ENCODE measurements around the gene AOPEP.

Gene AOPEP

DNA sequence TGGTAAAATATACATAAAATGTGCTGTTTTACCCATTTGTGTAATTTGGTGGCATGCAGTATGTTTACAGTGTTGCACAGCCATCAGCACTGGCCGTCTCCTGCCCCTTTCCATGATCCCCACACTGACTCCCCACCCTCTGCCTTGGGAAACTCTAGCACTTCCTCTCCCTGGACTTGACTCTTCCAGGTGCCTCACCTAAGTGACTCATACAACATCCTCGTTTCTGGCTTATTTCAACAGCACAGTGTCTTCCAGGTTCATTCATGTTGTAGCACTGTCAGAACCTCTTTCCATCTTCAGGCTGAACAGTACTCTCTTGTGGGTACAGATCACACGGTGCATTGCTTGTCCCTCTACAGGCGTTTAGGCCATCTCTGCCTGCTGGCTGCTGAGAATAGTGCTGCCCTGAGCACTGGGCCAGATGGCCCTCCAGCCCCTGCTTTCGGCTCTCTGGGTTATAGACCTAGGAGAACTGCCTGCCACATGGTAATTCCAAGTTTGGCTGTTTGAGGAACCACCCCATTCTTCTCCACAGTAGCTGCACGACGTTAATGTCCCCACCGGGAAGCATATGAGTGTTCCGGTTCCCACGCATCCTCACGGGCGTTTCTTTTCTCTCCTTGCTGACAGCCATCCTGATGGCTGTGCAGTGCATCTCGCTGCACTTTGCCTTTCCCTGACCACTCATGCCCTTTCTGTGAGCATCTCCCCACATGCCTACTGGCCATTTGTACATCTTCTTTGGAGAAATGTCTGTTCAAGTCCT is 379.2 kb downstream of the AOPEP start:
- DNase-seq = no peak

DNA sequence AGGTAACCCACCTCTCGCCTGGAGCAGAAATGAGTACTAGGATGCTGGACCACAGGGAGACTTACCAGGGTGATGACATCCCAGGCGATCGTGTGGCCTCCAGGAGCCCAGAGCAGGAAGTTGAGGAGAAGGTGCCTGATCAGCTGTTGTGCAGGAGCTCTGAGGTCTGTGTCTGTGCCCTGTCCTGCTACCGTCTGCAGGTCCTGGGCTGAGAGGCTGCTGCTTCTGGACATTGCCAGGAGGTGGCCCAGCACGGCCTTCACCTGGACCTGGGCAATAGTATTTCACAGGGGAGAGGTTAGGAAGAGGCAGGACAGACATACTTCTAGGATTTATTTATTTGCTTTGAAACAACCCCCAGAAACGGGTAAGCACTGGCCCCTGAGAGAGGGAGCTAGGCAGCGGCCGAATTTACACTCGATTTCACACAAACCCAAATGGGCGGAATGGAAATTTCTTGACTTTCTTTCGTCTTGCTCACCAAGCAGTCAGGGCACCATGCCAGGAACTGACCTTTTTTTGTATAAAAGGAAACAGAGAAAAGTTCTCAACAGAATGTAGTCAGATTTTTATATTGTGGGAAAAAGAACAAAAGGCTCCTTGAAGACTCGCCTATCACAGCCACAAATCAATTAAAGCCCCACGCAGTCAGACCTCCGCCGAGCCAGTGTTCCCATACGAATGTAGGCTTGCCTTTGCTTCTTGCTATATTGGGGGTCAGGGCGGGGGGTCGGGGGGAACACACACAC is 380.7 kb downstream of the AOPEP start:
- DNase-seq = no peak

DNA sequence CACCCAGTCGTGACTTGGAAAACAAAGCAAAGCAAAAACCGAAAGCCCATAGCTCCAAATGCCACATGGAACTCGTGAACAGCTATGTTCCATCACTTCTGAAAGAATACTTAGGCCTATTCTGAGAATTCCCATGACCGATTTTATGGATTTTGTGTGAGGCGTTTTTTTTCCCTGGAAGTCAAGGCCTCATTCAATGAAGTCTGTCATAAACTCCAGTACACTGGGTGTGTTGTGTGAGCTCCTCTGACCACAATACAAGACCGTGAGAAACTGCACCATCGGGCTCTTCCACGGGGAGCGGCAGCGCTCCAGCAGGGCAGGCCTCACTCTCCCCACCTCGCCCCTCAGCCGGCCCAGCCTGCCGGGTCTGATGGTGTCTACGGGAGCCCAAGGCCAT is 381.5 kb downstream of the AOPEP start:
- no peak for DNase-seq

DNA sequence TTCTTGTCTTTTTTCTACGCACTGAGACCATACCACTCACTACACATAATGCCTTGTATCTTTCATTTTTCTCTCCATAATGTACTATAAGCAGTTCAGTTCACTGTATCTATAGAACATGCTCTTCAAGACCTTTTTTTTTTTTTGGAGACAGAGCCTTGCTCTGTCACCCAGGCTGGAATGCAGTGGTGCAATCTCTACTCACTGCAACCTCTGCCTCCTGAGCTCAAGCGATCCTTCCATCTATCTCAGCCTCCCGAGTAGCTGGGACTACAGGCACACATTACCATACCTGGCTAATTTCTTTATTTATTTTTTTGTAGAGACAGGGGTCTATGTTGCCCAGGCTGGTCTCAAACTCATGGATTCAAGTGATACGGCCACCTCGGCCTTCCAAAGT is 382.3 kb downstream of the AOPEP start:
- DNase-seq = no peak

DNA sequence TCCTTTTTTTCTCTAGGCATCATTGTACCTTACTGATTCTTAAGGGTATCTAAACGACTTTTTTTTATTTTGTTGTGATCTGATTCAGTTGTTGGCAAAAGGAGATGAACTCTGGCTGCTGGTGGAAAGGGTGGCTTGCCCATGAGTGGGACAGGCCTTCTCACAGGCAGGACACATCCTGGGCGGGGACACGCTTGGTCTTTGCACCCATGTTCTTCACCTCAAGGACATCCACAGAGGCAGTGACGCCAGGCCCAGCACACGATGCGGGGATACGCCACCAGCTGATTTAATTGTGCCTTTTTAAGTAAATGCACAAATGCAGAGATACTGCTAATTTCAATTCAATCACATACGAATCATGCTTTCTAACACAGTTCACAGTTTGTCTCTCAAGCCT is 383.0 kb downstream of the AOPEP start:
- no peak for DNase-seq

DNA sequence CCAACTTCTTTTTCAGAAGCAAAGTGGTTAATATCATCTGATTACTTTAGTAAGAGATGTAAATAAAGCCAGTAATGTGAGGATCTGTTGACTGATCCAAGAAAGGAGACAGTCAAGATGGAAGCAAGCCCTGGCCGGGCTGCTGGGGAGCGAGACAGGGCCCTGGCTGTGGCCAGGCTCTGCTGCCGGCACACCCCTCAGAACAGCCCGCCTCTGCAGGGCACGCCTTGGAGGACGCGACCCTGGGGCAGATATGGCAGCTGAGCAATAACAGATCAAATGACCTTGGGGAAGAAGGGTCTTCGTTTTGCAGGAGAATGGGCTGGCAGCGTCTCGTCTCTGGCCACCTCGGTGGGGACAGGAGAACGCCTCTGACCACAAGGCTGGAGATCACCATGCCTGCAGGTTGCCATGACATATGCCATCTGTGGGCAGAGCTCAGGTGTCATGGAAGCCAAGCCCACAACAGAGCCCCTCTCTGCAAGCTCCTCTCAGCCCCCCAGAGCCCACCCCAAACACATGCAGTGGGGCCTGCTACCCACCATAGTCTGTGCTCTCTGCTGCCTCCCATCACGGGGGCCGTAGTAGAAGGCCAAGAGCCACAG is 384.5 kb downstream of the AOPEP start:
- DNase-seq = no peak

DNA sequence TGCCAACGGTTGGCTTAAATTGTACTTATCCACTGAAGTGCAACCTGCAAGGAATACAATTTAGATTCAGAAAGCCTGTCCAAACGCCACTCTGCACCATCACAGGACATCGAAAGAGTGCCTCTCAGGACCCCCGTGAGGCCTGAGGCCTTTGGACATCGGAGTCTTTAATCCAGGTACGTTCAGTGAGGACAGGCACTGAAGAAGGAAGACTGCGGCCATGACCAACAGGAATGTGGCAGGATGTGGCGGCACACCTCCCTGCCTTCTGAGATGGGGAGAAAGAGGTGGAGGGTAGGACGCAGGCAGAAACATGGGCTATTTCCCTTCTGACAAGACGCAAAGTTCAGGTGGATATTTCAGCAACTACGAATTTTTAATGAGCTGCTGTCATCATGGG is 385.2 kb downstream of the AOPEP start:
- no peak for DNase-seq

DNA sequence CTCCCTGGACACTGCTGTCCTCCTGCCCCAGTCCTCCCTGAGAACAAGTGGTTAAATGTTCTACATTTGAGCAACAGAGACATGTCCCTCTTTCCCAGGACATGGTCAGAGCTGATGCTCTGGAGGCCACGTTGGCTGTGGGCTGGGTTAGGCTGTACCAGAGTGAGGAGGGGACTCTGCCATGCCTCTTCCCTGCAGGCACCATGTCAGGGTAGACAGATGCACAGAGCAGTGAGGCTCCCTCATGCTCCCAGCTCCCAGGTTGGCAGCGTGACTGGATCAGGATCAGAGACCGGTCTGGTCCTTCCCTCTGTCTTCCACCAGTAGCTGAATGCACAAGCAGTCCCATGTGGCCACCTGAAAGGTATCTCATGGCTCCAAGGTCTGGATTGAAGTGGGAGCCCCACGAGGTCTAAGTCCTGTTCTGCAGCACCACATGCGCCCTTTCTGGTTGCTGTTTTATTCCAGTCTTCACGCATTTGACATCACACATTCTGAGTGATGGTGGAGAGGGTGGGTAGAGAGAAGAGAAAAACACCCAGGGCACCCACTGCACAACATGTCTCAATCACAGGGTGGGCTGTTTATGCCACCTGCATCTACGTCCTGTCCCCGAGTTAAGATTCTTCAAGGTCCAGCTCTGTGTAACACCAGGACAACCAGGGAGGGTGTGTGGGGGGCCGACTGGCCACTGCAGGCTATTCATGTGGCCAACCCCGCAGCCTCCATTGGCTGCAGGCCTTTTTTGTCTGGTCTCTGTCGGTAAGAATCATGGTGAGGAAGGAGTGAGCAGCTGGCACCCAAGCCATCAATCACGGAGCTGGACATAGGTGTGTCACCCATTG is 386.2 kb downstream of the AOPEP start:
- DNase-seq = no peak

DNA sequence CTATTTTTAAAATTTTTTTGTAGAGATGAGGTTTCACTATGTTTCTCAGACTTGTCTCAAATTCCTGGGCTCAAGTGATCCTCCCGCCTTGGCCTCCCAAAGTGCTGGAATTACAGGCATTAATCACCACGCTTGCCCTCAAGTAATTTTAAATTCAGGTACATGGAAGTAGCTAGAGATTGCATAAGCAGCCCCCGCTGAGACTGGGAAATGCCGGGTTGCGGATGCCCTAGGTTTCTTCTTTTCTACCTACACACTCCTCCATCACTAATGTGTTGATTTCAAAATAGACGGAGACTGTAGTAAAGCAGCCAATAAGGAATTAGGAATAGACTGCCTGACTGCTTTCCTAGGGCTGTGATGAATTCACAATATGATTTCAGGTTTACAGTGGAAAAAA is 388.6 kb downstream of the AOPEP start:
- DNase-seq = no peak

DNA sequence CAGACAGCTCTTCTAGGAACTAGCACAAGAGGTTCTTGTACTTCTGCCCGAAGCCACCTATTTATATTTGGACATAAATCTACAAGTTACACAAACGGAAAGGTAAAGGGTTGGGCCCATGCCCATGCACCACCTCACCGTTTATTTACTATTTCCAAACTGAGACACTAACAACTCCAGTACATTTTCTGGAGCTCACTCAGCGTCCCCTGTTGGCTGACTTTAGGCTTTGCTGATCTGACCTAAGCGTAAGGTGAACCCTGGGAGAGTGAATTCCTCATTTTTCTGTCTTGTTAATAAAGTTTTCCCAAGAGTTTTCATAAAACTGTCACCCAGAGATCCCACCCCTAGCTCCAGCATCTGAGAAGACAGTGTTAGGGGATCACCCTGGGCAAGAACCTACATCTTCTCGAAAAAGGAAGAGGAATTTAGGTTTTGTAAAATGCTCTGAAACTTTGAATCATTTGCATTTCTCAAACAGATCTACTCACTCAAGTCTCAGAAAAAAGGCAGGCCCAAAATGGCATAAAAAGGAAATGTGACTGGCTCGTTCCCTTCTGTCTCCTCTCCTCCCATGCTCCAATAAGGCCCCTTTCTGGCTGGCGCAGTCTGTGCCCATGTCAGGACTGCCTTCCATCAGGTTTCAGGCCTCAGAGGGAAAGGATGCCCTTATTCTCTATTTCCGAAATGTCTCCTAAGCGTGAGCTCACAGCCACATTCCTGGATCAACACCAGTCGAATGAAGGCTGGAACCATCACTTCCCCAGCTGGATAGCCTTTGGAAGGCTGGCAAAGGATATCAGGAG is 389.7 kb downstream of the AOPEP start:
- DNase-seq = no peak

DNA sequence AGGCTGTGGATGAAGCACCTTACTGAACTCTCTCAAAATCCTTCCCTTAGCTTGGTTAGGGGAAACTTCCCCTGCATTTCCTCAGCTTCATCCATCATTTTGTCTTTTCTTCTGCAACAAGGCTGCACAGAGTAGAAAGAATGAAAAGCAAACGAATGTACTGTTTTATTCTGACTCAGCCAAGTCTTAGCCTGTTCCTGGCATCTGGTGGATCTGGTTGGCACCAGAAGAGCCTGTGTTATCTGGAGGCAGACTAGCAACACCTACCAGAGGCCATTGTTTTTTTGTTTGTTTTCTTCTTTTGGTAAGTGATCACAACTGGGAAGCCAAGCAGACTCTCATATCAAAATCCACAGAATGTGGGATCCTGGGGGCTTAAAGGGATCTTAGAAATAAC is 390.3 kb downstream of the AOPEP start:
- no peak for DNase-seq

DNA sequence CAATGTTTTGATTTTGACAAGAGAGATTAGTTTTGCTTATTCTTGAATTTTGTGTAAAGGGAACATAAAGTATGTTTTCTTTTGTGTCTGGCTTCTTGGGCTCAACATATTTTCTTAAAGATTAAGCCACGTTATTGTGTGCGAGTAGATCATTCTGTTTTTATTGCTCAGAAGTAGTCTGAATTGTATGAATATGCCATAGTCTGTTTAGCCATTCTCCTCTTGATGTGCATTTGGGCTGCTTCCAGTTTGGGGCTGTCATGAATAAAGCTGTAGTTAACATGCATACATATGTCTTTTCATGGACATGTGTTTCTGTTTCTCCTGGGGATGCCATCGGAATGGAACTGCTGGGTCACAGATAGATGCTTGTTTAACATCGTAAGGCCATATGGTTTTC is 392.1 kb downstream of the AOPEP start:
- no peak for DNase-seq

DNA sequence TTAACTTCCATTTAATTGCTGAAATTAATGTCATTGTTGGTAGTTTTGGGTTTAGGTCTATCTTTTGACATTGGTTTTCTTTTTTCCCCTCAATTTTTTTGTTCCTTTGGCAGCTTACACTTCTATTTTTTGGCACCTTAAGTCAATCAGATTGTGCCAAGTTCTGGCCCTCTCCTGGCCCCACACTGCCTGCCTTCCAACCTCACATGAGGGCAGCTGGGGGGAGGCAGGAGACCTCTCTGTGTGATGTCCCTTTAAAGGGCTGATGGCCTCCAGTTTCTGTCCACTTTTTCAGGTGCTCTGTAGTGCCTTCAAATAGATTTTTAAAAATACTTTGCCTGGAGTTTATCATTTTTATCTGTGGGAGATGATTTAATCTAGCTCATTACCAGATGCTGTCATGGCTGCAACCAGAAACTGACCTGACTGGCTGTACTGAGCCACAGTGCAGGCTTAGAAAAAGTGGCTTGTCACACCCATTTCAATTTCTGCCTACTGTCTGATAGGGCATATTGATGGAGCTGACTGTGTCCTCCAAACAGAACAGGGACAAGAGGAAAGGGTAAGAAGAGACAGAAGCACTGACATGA is 394.4 kb downstream of the AOPEP start:
- no peak for DNase-seq

DNA sequence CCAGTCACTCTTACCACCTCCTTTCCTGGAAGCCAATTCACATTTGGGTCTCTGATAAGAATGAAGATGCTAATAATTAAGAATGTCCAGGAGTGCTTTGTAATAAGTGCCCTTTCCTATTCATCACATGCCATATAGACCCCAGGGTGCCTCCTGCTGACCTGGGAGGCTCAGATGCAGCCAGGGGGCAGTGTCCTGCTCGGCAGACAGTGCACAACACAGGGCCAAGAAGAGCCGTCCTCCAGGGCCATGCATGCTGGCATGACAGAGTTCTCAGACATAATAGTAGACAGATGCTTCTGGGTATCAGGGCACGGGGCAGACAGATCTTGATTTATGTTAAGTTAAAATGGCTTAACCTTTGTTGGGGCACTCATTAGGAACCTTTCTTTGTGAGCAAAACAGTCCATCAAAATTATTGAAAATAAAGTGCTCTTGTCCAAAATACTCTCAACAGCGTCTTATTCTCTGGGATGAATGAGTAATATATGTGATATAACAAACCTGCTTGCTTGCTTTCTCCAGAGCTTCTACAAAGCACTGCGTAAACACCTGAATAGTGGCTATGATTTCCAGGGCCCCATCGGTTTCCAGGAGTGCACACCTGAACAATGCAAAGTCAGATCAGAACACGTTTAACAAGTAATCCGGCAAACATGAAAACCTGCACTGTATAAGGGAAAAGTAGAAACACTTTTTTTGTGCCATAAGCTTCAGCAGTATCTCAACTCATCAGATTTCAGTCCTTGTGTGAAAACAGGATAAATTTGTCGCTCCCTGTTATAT is 398.3 kb downstream of the AOPEP start:
- no peak for DNase-seq

DNA sequence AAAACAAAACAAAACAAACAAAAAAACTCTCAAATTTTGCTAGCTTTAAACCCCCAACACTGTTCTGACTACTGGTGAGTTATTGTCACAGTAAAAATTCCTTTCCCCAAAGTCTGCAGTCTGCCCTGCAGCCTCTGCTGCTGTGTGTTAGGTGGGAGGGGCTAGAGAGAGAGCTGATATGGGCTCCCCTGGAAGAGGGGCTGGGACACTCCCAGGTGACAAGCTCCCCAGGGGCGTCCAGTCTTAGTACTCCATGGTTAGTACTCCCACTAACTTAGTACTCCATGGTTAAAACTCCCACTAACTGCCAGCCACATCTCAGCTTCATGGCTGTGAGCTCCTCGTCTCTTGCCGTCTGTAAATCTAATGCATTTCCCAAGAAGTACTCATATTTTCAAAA is 399.2 kb downstream of the AOPEP start:
- DNase-seq = no peak

DNA sequence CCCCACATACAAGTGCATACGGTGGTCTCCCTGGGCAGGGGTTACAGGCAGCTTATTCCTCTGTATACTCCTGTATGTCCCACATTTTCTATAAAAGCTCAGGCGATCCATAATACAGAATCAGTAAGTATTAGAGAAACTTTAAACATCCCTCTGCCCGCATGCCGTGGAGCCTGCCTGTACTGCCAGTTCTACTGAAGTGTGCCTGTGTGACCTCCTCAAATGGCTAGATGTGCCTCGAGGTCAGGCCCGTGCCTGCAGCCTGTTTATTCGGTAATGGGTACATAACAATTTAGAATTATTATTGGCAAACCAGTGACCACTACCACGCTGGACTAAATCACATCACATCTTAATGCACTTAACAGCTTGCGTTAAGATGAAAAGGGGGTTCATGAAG is 400.2 kb downstream of the AOPEP start:
- DNase-seq = no peak

DNA sequence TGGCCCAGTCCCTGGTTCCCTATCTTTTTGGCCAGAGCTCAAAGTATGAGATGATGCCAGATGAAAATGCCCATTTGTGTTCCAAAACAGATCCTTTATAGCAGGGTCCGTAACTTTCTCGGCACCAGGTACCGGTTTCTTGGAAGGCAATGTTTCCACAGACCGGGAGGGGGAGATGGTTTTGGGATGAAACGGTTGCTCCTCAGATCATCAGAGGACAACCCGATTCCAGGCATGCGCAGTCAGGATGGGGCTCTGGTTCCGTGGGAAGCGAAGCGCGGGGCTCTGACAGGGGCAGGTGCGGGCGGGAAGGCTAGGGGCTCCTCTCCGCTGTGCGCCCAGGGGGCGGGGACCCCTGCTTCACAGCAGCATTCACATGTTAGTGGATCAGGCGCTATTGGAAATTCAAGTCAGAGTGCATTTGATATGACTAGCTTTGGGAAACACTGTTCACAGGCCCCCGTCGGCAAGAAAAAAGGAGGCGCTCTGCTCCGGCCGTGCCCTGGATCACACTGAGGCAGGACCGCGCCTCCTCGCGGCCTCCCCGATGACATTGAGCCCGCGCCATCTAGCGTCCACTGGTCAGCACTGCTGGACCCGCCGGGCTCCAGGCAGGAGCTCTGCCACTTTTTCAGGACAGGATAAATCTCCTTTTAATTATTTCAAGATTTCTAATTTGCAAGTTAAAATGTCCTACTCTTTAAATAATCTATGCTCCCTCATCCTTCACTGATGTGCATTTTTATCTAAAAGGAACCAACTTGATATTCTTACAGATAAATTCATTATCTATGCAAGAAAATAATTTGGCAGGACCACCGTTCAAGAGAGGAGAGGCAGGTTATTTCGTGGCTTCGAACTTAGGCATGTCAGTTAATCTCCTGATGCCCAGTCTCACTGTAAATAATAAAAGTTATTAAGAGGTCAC is 401.0 kb downstream of the AOPEP start:
- peak; percentile 61 for DNase-seq

DNA sequence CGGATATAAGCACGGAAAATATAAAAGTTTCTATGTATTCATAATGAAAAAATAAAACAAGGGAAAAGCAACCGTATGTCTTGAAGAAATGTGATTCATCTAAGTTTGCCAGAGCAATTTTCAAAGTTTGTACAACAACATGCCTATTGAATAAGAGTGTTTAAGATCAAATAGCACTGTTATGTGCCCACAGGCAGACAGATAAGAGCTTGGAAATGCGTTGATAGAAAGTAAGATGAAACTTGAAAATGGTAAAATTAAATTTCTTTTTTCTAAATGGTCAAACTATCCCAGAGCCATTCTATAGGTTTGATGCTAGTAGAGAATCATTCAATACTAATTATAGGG is 401.7 kb downstream of the AOPEP start:
- DNase-seq = no peak

DNA sequence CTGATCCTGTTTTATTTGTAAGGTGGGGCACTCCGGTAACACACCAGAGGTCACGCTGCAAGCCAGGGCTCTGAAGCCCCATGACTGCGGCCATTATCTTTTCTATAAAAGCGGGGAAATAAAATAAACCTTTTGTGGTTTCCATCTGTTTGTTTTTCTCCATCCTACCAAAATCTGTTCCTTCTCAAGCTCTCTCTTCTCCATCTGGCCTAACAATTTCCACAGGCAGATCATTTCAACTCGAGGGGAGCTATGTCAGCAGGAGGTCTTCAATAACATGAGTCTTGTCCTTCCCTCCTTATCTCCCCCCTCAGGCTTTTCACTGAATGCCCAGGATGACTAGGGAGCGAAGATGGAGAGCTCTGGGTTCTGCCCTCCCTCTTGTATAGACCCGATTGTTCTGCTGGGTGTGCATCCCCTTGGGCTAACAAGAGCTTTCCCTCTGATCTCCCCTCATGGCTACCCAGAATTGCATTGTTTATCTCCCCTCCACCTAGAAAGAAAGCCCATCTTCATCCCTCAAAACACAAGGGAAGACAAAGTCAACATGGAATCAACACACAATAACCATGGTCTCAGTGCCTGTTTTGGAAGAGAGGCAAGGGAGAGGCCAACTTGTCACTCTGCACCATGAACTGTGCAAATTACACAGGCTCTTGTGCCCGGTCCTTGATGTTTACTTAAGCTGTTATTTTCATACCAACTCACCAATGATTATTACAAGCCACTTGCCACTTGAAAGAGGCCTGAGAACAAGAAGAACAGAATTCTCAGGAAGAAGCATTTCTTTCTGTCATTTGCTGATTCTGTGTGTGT is 403.2 kb downstream of the AOPEP start:
- peak; percentile 28 for DNase-seq

Measured in NCI-H510A (cell line).